SKM-1 (cell line): ENCODE measurements around the gene UBALD1.
"Not testable (repeated sequence)": the region's sequence is repeated elsewhere in the genome, so short reads cannot be mapped to it uniquely, and the experiment has no call there.

Experiments used
- DNase-seq: peaks from one replicate; lab custom pipeline; 2025; ENCODE audit not compliant: unreplicated experiment; lab: John Stamatoyannopoulos, UW

UBALD1 gene

DNA sequence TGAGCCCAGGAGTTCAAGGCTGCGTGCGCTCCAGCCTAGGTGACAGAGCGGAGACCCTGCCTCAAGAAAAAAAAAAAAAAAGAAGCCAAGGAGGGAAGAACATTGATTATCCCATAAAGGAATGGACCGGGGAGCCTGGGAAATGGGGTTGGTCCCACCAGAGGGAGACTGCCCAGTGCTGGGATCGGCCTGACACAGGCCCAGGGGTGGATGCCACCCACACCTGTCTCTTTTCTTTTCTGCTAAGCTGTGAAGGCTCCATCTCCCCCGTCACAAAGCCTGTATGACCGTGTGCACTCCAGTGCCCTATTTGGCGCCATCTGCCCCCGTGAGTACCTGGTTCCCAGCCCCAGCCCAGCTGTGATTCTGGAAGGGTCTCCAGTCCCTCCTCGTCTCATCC is 15.7 kb downstream of the UBALD1 start:
- DNase-seq: no peak

DNA sequence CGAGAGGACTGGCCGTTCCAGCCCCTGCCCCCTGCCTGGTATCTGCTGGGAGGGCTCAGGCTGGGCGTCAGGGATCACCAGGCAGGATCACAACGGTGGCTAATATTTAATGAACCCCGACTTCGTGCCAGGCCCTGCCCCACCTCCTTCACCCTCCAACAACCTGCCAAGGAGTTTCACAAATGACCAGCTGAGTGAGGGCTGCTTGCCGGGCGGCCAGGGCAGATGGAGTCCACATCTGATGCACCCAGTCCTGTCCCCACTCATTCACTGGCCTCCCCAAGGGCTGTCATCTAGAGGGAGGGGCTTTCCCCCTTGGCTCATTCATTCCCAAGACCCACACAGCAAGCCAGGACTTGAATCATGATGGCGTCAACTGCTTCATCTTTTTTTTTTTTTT is 17.5 kb downstream of the UBALD1 start:
- no peak for DNase-seq

DNA sequence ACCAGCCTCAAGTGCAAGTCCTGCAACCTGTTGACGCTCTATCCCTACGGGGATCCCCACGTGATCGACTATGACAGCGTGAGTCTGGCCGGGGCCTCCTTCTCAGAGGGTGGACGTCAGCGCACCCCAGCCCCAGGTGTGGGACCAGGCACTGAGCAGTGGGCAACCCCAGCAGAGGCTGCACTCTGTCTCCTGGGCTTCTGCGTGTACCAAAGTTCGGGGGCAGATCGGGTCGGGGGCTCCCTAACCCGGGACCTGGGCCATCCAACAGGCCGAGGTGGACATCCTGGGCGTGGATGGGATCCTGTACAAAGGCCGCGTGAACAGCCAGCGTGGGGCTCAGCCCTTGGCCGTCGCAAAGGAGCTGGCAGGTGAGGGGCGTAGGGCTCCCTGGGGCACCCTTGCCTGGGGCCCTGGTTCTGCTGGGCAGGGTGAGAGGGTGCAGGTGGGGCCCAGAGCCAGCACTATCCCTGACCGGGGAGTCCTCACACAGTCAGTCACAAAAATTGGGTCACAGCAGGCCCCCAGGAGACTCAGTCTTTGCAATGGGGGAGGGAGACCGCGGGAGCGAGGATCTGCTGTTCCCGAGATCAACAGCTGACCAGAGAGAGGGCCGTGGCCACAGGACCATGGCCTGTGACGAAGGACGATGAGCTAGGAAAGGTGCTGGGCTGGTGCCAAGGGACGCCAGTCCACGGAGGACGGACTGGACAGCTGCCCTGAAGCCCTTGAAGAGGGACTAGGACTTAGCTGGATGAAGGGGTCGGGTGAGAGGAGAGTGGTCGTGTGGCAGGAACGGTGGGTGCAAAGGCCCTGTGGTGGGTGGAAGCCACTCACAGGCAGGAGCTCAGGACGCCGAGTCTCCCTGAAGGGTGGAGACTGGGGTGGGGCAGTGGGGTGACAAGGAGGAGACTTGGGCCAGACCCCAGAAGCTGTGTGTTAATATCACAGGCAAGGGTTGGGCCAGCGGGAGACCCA is 20.0 kb downstream of the UBALD1 start:
- no peak for DNase-seq

DNA sequence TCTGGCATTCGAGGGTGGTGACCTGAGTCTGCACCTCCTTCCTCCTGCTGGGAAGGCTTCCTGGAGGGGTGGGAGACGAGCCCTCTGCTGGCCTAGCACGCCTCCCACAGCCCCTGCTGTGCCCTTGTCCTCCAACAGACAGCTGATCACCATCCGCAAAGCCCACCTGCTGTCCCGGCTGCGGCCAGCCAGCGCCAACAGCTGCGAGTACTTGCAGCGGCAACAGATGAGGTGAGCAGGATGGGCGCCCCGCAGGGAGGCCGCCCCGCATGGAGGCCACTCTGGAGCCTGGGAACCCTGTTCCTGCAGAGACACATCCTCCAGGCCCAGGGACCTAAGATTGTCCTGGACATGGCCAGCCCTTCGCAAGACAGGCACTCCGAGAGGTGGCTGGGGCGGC is 21.6 kb downstream of the UBALD1 start:
- DNase-seq: no peak

DNA sequence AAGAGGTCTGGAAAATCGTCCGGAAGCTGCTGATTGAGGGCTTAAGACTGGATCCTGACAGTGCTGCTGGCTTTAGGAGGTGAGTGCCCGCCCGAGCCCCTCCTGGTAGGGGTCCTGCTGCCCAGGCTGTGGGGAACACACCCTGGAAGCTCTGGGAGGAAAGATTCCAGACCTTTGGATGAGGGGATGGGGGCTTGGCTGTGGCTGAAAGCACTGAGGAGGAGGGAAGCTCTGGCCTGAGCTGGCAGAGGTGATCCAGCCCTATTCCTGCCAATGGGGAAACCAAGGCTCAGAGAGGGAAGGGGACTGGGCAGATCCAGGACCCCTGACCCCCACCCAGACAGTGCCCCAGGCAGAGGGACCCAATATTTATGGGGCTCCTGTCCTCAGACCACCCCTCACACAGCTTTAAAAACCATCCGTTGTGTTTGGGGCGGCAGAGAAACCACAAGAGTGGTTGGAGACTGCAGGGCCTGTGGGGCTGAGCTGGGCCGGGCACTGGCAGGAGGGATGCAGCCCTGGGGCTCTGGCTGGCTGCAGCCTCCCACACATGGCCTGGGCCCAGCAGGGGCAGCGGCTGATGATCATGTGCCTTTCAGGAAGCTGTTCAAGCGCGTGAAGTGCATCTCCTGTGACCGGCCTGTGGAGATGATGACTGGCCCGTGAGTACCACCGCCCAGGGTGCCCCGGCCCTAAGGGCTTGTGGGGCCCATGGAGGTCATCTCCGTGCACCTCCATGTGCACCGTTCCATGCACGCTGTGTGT is 22.8 kb downstream of the UBALD1 start:
- no peak for DNase-seq

DNA sequence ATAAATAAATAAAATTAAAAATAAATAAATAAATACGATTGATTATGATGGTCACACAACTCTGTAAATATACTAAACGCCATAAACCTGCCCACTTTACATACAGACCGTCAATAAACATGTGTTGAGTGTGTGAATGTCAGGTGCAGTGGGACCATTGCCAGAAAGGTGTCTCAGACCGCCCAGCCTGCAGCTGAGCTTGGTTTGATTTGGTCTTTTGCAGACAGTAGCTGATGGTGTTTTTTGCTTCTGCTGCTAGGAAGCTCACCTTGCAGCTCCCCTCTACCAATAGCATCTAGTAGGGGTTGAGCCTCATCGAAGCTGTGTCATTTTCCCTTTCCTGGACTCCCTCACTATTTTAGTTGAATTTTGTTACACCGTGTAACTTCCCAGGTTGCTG is 23.5 kb downstream of the UBALD1 start:
- no peak for DNase-seq

DNA sequence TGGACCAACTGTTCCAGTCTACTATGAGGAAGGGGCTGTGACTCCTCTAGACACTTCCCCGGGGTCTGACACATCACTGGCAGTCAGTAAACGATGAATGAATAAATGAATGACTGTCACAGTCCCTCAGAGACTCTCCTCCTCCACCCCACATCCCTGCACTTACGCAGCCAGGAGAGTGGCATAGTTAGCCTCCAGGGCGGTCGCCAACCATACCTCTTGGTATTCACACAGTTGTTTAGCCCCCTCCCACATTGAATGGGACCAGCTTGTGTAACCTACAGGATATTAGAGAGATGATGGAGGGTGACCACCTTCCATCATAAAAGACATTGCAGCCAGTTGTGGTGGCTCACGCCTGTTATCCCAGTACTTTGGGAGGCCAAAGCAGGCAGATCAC is 25.7 kb downstream of the UBALD1 start:
- DNase-seq: no peak

DNA sequence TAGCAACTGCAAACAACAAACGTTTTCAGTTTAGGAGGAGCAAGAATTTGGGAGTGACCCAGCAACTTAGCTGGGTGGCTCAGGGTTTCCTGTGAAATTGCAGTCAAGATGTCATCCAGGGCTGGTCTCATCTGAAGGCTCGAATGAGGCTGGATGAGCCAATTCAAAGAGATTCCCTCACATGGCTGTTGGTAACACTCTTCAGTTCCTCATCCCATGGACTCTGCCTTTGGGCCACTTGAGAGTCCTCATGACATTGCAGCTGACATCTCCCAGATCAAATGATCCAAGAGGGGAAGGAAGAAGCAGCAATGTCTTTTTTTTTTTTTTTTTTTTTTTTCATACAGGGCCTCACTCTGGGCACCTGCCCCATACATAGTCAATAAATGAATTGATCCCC is 26.3 kb downstream of the UBALD1 start:
- DNase-seq: no peak

DNA sequence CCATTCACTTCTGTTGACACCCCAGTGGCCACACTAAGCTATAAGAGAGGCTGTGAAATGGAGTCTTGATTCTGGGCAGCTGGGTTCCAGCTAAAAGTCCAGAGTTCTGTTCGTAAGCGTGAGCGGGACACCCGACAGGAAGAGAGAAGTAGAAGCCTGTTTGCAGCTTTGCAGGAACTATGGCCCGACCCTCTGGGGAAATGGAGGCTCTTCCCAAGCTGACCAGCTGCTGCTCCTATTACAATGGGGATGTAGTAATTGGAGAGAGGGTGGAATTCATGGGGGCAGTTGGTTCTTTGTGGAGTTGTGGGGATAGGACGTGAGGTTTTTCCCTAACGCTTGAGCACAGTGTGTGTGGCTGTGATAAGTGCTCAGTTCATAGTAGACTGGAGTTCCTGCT is 28.4 kb downstream of the UBALD1 start:
- DNase-seq: no peak

DNA sequence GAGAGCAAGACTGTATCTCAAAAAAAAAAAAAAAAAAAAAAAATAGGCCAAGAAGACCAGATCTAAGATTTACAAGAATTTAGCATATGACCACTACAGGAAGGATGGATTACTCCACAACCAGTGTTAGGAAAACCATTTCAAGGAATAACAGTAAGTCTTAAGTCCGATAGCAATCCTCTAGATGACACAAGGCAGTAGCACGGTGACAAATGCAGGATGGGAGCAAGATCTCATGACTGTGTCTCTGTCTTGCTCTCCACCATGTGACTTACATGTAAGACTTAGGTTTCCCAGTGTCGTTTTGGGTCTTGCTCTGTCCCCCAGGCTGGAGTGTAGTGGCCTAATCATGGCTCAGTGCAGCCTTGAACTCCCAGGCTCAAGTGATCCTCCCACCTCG is 30.8 kb downstream of the UBALD1 start:
- no peak for DNase-seq

DNA sequence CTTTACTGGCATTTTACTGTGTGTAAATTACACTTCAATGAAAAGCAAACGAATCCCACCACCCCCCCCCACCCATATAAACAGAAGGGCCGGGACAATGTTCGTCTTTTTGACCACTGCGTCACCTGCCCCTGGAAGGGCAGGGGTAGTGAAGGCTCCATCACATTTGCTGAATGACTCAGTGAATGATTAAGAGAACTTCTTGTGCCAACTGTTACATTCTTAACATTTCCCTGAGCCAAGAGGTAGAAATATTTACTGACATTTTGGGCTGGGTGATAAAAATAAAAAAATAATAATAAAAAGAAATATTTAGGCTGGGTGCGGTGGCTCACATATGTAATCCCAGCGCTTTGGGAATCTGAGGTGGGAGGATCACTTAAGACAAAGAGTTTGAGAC is 34.4 kb downstream of the UBALD1 start:
- DNase-seq: no peak

DNA sequence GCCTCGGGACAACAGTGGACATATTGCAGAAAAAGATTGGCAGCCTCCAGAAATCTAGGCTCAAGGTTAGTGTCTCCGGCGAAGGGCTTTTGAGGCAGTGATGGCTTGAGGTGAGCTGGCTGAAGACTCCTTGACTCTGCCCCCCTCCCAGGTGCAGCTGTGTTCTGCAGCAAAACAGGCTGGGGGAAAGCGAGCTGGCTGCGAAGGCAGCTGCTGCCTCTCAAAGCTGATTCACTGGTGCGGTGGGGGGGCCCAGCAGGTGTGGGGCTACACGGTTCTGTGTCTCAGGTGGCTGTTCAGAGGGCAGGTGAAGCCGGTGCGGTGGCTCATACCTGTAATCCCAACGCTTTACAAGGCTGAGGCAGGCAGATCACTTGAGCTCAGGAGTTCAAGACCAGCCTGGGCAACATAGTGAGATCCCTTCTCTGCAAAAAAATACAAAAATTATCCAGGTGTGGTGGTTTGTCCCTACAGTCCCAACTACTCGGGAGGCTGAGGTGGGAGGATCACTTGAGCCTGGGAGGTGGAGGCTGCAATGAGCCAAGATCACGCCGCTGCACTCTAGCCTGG is 35.6 kb downstream of the UBALD1 start:
- DNase-seq: no peak

DNA sequence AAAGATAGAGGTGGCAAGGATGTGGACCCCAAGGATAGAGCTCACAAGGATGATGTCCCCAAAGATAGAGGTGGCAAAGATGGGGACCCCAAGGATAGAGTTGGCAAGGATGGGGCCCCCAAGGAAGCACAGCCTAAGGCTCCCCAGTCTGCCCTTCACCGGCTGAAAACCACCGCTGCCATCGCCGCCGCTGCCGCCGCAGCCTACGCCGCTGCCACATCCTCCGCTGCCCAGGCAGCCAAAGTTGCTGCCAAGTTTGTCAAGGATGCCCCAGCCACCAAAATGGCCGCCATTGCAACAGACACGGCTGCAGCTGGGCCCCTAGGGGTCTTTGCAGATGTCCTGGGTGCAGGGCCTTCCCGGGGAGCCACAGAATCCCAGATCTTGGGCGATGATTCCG is 38.7 kb downstream of the UBALD1 start:
- no peak for DNase-seq

DNA sequence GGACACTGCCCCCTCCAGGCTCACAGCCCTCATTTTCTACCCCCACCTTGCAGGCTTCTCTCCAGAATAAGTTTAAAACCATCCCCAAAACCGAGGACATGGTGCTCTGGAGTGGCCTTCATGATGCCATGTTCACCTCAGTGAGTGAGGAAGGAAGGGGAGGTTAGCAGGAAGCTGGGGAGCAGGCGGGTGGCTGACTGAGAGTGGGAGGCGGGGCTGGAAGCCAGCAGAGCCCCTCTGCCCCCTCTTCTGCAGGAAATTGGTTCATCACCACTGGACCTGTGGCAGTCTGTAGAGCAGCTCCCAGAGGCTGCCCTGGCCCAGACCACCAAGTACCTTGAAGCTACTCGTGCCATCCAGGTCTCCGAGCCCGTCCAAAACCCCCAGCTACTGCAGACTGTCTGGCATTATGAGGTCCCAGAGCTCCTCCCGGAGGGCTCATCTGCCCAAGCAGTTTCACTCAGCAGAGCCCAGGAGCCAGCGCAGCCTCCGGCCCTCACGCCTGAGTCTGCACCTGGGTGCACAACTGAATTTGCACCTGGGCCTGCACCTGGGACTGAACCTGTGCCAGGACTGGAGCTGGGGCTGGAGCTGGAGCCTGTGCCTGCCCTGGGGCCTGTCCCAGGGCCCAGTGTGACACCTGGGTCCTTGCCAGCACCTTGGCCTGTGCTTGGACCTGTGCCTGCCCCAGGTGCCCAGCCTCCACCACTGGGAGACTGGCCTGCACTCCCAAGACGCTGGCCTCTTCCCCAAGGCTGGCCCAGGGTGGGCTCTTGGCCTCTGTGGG is 39.6 kb downstream of the UBALD1 start:
- DNase-seq: no peak

DNA sequence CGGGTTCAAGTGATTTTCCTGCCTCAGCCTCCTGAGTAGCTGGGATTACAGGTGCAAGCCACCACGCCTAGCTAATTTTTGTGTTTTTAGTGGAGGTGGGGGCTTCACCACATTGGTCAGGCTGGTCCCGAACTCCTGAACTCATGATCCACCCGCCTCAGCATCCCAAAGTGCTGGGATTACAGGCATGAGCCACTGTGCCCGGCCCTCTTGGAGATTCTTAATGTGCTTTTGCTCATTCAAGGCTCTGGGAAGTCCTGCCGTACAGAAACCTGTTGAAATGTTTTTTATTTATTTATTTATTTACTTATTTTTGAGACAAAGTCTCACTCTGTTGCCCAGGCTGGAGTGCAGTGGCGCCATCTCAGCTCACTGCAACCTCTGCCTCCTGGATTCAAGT is 40.8 kb downstream of the UBALD1 start:
- not testable (repeated sequence) for DNase-seq

DNA sequence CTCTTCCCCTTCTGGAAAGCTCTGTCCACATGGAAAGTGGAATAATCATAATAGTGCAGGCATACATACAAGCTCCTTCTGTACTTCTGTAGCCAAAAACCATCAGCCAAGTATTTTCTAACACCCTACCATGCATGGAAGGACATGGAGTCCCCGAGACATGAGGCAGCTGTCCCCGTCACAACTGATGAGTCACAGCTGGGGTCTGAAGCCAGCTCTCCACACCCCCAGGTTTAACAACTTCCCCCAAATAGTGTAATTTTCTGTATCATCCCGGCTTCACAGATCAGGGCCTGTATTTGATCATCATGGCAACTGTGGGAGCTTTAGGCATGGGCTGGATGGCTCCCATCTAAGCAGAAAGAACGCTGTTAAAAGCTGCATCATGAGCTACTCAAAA is 42.0 kb downstream of the UBALD1 start:
- no peak for DNase-seq

DNA sequence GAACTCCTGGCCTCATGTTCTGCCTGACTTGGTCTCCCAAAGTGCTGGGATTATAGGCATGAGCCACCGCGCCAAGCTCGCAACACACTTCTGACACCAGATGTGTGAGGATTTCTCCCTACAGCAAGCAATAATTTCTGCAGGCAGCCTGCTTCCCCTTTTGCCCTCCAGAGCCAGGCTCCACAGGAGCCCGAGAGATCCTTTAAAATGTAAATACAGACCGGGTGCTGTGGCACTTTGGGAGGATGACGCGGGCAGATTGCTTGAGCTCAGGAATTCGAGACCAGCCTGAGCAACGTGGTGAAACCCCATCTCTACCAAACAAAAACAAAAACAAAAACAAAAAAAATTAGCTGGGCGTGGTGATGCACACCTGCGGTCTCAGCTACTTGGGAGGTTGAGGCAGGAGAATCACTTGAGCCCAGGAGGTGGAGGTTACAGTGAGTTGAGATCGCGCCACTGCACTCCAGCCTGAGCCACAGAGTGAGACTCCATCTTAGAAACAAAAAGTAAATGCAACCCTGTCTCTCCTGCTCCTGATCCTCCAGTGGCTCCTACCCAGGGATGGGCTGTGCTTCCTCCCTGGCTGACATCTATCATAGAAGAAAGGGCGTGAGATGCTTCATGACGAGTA is 43.9 kb downstream of the UBALD1 start:
- DNase-seq: no peak

DNA sequence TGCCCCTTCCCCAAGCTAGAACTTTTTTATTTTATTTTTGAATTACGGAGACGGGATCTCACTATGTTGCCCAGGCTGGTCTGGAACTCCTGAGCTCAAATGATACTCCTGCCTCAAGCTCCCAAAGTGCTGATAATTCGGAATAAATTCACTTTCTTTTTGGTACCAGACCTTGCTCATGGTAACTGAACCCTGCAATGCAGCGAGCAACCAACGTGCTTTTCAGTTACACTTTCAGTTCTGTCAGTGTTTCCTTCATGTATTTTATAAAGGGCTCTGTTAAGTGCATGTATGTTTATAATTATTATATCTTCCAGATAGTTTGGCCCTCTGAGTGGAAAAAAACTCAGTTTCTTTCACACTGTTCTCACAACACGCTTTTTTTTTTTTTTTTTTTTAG is 44.6 kb downstream of the UBALD1 start:
- no peak for DNase-seq

DNA sequence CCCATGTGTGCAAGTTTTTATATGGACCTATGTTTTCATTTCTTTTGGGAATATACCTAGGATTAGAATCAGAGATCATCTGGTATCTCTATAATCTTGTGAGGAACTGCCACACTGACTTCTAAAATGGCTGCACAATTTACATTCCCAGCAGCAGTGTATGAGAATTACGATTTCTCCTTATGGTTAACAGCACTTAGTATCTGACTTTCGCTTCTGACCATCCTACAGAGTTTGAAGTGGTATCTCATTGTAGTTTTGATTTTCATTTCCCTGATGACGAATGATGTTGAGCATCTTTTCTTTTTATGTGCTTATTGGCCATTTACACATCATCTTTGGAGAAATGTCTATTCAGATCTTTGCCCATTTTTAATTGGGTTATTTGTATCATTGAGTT is 48.5 kb downstream of the UBALD1 start:
- no peak for DNase-seq

DNA sequence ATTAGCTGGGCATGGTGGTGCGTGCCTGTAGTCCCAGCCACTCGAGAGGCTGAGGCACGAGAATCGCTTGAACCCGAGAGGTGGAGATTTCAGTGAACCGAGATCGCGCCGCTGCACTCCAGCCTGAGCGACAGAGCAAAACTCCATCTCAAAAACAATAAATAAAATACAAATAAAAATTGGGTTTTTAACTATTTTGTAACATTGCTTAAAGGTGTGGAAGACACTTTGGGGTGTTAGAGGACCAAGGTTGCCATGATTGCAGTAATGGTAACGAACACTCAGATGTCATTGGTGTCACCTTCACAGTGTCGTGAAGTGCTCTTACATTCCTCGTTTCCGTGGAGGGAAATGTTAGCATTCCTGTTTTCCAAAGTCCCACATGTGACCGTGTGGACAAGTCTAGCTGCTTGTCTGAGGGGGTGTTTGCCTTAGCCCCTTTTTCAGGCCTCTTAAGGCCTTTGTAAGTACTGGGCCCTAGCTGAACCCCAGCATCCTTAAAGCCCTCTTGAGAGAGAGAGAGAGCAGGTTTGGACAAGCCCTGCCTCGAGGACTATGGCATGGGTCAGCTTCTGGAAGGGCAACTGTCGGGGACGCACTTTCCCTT is 49.9 kb downstream of the UBALD1 start:
- DNase-seq: no peak
